Endothelial cell (in vitro differentiated cells): ENCODE results near the gene A3GALT2. TPM values are rescaled to one million over a fixed set of nuclear protein-coding genes. Genes with fewer than 3 reads are reported as not detected.

Source experiments
- DNase-seq: peaks from one replicate; pipeline ENCODE4 v3.0.0; 2021; ENCODE audit warnings: low spot score
- H3K27ac Mint-ChIP-seq: one replicate; pipeline ENCODE4 v1.8.0; 2021; ENCODE audit warnings: mixed read lengths, inconsistent platforms; ENCODE audit not compliant: unreplicated experiment
- H3K27me3 Mint-ChIP-seq: one replicate; pipeline ENCODE4 v1.8.0; 2021; ENCODE audit warnings: mild to moderate bottlenecking, moderate library complexity, mixed read lengths, inconsistent platforms; ENCODE audit not compliant: unreplicated experiment
- H3K36me3 Mint-ChIP-seq: one replicate; pipeline ENCODE4 v1.8.0; 2021; ENCODE audit warnings: mild to moderate bottlenecking, low read depth, mixed read lengths, inconsistent platforms; ENCODE audit not compliant: unreplicated experiment
- H3K4me1 Mint-ChIP-seq: one replicate; pipeline ENCODE4 v1.8.0; 2021; ENCODE audit warnings: mild to moderate bottlenecking, mixed read lengths, inconsistent platforms; ENCODE audit not compliant: unreplicated experiment
- H3K4me3 Mint-ChIP-seq: one replicate; pipeline ENCODE4 v1.8.0; 2021; ENCODE audit warnings: mild to moderate bottlenecking, mixed read lengths, inconsistent platforms; ENCODE audit not compliant: unreplicated experiment
- H3K9me3 Mint-ChIP-seq: one replicate; pipeline ENCODE4 v1.8.0; 2021; ENCODE audit warnings: mixed read lengths, inconsistent platforms; ENCODE audit not compliant: unreplicated experiment
- total RNA-seq: library from RNA; stranded (reverse); fragmentation: NEBNext Ultra II Directional; extraction: Animal tissue kit (Norgen Biotek cat#: 25700); gene quantifications from one replicate; pipeline ENCODE4 v1.2.1, GENCODE V29; 2021; ENCODE audit not compliant: unreplicated experiment
- TF ChIP-seq, protein P1 (sequence below): fragments of 200-600 bp; sonication (generic); IDR thresholded peaks from one replicate; pipeline ENCODE4 v1.5.0; 2021; ENCODE audit warnings: antibody characterized with exemption; ENCODE audit not compliant: unreplicated experiment

A3GALT2 gene
- total RNA-seq, 1 donor from 2014 or later = not detected

DNA sequence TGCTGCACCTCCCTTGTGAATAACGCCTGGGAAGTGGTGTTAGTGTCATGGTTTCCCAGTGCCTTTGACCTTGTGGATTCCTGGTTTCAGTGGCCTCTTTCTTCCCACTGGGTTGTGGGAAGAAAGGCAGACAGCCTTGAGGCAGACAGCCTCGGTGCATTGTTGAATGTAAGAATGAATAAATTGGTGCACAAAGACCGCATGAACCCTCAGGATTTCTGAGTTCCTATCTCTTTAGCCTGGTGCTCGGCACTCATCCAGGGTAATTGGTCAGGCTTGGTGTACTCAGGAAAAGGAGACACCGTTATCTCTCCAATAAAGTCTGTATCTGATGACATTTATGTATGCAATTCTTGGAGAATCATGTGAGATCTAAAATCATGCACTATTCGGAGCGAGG lies 59.6 kb downstream of the A3GALT2 start:
- Mint-ChIP-seq H3K27ac (no peak overlapping the region), H3K36me3 (peaks cover 14% of the 10 kb centered on the region), H3K4me3 (peak overlapping the region; percentile 37), H3K27me3 (peaks cover 17% of the 10 kb centered on the region), H3K9me3 (no peaks in the 10 kb centered on the region), H3K4me1 (peaks cover 42% of the 10 kb centered on the region)
- TF ChIP-seq, protein P1, sequence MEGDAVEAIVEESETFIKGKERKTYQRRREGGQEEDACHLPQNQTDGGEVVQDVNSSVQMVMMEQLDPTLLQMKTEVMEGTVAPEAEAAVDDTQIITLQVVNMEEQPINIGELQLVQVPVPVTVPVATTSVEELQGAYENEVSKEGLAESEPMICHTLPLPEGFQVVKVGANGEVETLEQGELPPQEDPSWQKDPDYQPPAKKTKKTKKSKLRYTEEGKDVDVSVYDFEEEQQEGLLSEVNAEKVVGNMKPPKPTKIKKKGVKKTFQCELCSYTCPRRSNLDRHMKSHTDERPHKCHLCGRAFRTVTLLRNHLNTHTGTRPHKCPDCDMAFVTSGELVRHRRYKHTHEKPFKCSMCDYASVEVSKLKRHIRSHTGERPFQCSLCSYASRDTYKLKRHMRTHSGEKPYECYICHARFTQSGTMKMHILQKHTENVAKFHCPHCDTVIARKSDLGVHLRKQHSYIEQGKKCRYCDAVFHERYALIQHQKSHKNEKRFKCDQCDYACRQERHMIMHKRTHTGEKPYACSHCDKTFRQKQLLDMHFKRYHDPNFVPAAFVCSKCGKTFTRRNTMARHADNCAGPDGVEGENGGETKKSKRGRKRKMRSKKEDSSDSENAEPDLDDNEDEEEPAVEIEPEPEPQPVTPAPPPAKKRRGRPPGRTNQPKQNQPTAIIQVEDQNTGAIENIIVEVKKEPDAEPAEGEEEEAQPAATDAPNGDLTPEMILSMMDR = no peak
- no peak for DNase-seq

DNA sequence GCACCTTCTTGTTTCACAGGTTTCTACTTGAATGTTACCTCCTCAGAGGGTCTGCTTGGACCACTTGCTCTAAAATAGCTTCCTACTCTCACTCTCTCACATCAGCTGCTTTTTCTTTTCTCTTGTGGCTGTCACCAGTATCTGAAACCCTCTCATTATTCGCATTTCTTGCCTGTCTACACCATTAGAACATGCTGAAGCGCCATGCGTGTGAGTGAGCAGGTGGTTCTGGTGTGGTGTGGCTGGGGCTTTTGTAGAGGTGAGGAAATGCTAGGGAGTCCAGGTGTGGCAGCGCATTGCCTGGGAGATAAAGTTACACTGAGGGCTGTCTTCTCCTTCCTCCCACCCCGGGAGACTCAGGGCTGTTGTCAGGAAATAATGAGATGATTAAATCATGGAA lies 60.5 kb downstream of the A3GALT2 start:
- DNase-seq = no peak
- Mint-ChIP-seq H3K36me3 (peaks cover 14% of the 10 kb centered on the region), H3K27me3 (peaks cover 14% of the 10 kb centered on the region), H3K4me3 (peak overlapping the region; percentile 47), H3K4me1 (peaks cover 34% of the 10 kb centered on the region), H3K9me3 (no peaks in the 10 kb centered on the region), H3K27ac (no peak overlapping the region)
- TF ChIP-seq, protein P1 = no peak

DNA sequence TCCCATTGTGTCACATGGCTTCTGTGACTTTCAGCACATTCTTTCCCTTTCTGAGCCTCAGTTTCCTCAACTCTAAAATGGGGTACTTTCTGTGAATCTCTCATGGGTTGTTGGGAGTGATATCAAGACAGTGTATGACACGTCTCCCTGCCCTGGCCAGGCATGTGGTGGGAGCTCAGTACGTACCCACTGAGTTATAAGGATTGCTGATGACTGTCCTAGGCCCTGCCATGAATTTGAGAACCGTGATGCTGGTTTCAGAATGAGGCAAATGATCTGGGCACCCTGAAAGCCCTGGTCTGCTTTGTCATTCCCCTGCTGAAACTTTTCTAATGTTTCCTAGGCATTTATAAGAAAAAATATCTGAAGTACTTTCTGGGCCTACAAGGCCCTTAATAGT lies 61.0 kb downstream of the A3GALT2 start:
- Mint-ChIP-seq H3K4me1 (peaks cover 32% of the 10 kb centered on the region), H3K36me3 (peaks cover 14% of the 10 kb centered on the region), H3K4me3 (no peak overlapping the region), H3K27ac (no peak overlapping the region), H3K27me3 (peaks cover 14% of the 10 kb centered on the region), H3K9me3 (no peaks in the 10 kb centered on the region)
- DNase-seq = no peak
- TF ChIP-seq, protein P1 = no peak

DNA sequence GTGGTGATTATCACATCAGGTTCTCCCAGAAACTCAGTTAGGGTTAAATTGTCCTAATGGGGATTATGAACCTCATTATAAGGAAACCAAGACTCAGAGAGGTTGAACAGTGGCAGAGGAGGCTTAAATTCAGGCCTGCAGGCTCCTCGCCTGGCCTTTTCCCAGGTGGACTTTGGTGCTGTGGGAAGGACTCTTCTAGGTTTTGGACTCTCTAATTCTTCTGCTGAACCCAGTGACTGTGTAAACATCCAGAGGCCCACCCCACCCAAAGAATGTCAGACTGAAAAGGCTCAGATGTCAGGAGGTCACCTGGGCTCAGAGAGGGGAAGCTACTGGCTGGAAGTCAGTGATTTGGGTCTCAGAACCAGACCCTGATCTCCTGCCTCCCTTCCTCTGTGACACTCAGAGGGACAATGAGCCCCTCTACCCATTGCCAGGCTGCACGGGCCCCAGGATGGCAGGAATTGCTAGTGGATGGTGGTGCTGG lies 62.1 kb downstream of the A3GALT2 start:
- no peak overlapping the region for H3K27ac Mint-ChIP-seq
- peaks cover 14% of the 10 kb centered on the region for H3K36me3 Mint-ChIP-seq
- no peak for DNase-seq
- peak overlapping the region; percentile 85 for H3K4me3 Mint-ChIP-seq
- TF ChIP-seq, protein P1 = no peak
- peaks cover 27% of the 10 kb centered on the region for H3K4me1 Mint-ChIP-seq
- H3K27me3 Mint-ChIP-seq = peaks cover 16% of the 10 kb centered on the region
- H3K9me3 Mint-ChIP-seq = no peaks in the 10 kb centered on the region

DNA sequence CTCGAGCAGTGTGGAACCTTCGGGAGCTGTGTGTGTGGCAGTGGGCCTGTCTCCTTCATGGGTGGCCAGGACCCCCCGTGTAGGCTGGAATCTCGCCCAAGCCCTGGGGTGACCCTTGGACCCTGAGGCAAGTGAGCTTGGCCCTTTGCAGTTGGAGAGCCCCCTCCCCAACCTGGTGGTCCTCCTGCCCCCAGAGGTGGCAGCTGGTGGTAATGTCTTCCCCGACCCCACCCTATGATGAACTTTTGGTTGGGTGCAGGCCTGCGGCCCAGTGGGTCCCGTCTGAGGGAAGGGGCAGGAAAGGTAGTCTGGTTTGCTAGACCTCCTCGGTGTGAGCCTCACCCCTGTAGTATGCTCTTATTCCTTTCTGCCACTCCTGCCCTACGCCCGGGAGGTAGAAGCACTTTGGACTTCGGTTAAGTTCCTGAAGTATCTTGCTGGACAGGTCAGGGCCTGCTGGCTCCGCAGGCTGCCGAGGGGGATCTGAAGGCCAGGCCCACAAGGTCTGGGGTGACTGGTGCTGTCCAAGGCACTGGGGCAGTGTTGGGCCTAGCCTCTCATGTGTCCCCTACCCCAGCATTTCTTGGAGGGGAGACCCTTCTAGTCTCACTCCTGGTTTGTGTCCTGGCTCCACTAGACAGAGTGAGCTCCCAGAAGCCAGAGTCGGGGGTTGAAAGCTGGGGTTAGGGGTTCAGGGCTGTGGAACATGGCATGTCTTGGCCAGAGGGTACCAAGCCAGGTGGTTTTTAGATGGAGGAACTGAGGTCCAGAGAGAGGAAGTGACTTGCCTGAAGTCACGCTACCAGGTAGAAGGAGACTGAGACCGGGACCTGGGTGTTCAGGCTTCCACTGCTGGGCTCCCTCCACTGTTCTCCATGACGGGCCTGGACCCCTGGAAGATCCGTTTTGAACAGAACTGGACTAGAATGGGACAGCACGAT lies 62.9 kb downstream of the A3GALT2 start:
- H3K27ac Mint-ChIP-seq = peak overlapping the region; percentile 30
- DNase-seq = no peak
- TF ChIP-seq, protein P1 = no peak
- peaks cover 27% of the 10 kb centered on the region for H3K4me1 Mint-ChIP-seq
- H3K27me3 Mint-ChIP-seq = peaks cover 16% of the 10 kb centered on the region
- H3K9me3 Mint-ChIP-seq = no peaks in the 10 kb centered on the region
- H3K4me3 Mint-ChIP-seq = peak overlapping the region; percentile 100
- peaks cover 14% of the 10 kb centered on the region for H3K36me3 Mint-ChIP-seq
